OCI-LY3 (cell line): Measurements from ENCODE around the gene STH.

Source experiments
- CTCF ChIP-seq: fragments of 200-600, 300-600 bp; sonication (generic); IDR thresholded peaks from 2 replicates; pipeline ENCODE4 v1.5.1; 2014; ENCODE audit warnings: antibody characterized with exemption, low read length, low read depth
- EZH2phosphoT487 ChIP-seq: fragments of 200-600 bp; shearing (Covaris generic); IDR thresholded peaks from 2 replicates; pipeline ENCODE4 v1.6.1; 2018; ENCODE audit warnings: antibody characterized with exemption, mixed run types, low read depth

GRCh38 chr17:46002973-46003316 lies 3.9 kb downstream of the STH start:
- no peak for TF ChIP-seq CTCF
- TF ChIP-seq EZH2phosphoT487, result no peak
